HG03558 (cell line): Measurements from ENCODE around the gene LARGE1.

Source experiments
- ATAC-seq: cut with Tn5 transposase; IDR thresholded peaks from one replicate; pipeline ENCODE4 v1.9.1; 2021; ENCODE audit warnings: moderate number of reproducible peaks; ENCODE audit not compliant: unreplicated experiment; ENCODE audit errors: extremely low read depth

The LARGE1 gene

GRCh38 chr22:33357981-33358399, 562.3 kb downstream of the LARGE1 start:
- no peak for ATAC-seq

- no peak for ATAC-seq
Measured at GRCh38 chr22:33354928-33355327, 565.3 kb downstream of the LARGE1 start.

GRCh38 chr22:33353502-33353901, 566.8 kb downstream of the LARGE1 start:
- no peak for ATAC-seq

- ATAC-seq = no peak
Measured at GRCh38 chr22:33352768-33353167, 567.5 kb downstream of the LARGE1 start.

- ATAC-seq = no peak
Measured at GRCh38 chr22:33350961-33351360, 569.3 kb downstream of the LARGE1 start.

GRCh38 chr22:33350491-33350890, 569.8 kb downstream of the LARGE1 start:
- ATAC-seq = no peak

- ATAC-seq = no peak
Measured at GRCh38 chr22:33347002-33347401, 573.3 kb downstream of the LARGE1 start.

- ATAC-seq = no peak
Measured at GRCh38 chr22:33341611-33342010, 578.7 kb downstream of the LARGE1 start.

- no peak for ATAC-seq
Measured at GRCh38 chr22:33337524-33337923, 582.8 kb downstream of the LARGE1 start.

GRCh38 chr22:33335611-33336279, 584.5 kb downstream of the LARGE1 start:
- no peak for ATAC-seq

- no peak for ATAC-seq
Measured at GRCh38 chr22:33332538-33332937, 587.7 kb downstream of the LARGE1 start.

GRCh38 chr22:33331017-33331416, 589.3 kb downstream of the LARGE1 start:
- no peak for ATAC-seq

- no peak for ATAC-seq
Measured at GRCh38 chr22:33330534-33330933, 589.7 kb downstream of the LARGE1 start.

- no peak for ATAC-seq
Measured at GRCh38 chr22:33329398-33329797, 590.9 kb downstream of the LARGE1 start.

- no peak for ATAC-seq
Measured at GRCh38 chr22:33328789-33329296, 591.4 kb downstream of the LARGE1 start.

GRCh38 chr22:33327348-33327860, 592.9 kb downstream of the LARGE1 start:
- no peak for ATAC-seq

- no peak for ATAC-seq
Measured at GRCh38 chr22:33326540-33327295, 593.6 kb downstream of the LARGE1 start.

GRCh38 chr22:33325232-33326004, 594.9 kb downstream of the LARGE1 start:
- no peak for ATAC-seq

GRCh38 chr22:33324228-33324627, 596.0 kb downstream of the LARGE1 start:
- no peak for ATAC-seq

GRCh38 chr22:33321466-33321865, 598.8 kb downstream of the LARGE1 start:
- ATAC-seq = no peak

GRCh38 chr22:33315954-33316353, 604.3 kb downstream of the LARGE1 start:
- no peak for ATAC-seq
